ENCODE data around the gene MLH3.
A peak's percentile ranks its signal among the peaks of the same experiment; 100 is the strongest.

Gene MLH3

DNA sequence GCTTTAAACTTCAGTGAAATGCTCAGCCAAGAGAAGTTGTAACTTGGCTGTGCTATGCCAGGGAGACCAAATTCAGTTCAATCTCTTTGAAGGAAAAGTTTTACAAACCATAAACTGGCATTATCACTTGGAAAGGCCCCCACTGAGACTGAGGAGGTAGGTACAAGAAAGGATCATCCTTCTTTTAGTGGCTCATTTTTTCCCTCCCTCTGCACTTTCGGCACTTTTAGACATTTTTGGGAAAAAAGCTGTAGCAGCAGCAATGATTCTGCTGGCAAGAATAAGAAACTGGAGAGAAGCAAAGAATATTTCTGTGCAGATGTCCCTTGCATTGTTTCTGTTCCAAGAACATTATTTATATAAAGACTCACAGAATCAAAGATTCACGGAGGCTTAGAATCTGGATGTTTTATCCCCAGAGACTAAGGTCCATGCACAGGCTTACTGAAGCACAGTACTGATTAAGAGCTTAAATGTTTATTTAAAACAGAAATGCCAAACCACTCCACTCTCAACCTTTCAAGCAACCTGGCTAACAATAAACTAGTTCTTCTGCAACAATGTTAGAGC is 30.5 kb upstream of the MLH3 start:
- TF ChIP-seq, protein P1, sequence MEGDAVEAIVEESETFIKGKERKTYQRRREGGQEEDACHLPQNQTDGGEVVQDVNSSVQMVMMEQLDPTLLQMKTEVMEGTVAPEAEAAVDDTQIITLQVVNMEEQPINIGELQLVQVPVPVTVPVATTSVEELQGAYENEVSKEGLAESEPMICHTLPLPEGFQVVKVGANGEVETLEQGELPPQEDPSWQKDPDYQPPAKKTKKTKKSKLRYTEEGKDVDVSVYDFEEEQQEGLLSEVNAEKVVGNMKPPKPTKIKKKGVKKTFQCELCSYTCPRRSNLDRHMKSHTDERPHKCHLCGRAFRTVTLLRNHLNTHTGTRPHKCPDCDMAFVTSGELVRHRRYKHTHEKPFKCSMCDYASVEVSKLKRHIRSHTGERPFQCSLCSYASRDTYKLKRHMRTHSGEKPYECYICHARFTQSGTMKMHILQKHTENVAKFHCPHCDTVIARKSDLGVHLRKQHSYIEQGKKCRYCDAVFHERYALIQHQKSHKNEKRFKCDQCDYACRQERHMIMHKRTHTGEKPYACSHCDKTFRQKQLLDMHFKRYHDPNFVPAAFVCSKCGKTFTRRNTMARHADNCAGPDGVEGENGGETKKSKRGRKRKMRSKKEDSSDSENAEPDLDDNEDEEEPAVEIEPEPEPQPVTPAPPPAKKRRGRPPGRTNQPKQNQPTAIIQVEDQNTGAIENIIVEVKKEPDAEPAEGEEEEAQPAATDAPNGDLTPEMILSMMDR (IDR thresholded peaks at IDR 0.05; ENCODE audit: insufficient read depth, low read depth, low read length, missing control alignments) = no peak
- H3K4me3 ChIP-seq (ENCODE audit: low read length) = no peak overlapping the region
- DNase-seq (ENCODE audit: low read depth) = no peak

DNA sequence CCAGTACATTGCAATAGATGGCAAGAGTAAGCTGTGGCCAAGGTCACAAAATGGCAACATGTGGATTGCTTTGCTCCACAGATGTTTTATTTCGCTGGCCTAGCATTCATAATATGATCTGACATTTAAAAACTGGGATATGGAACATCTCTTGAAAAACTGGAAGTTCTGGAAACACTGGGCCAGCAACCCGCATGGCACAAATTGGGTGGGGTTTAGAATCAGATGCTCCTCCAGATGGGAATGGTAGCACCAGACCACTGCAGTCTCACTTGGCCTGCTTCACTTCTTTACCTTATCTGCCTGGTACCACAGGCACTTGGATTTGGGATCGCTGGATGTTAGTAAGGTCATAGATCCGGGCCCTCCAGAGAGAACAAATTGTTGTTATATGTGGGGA is 28.3 kb upstream of the MLH3 start:
- no peak overlapping the region for H3K4me3 ChIP-seq (ENCODE audit: low read length)
- DNase-seq (ENCODE audit: low read depth) = peak; percentile 36
- TF ChIP-seq, protein P1 (IDR thresholded peaks at IDR 0.05; ENCODE audit: insufficient read depth, low read depth, low read length, missing control alignments) = no peak

DNA sequence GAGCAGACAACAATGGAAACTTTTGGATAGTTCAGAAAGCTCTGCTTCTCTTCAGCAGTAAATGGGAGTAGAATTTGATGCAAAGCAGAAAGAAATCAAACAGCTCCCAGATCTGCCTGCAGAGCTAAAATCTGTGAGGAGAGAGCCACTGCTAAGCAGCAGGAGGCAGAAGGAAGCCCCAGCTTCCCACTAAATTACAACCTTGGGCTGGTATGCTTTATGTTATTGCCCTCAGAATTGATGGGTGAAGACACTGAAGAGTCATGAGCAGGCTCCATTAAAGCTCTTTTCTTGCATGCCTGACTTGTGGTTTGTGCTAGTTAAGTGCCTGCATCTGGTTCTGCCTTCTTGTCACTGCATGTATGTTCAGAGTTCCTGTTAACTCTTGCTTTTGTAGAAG is 26.5 kb upstream of the MLH3 start:
- TF ChIP-seq, protein P1 (IDR thresholded peaks at IDR 0.05; ENCODE audit: insufficient read depth, low read depth, low read length, missing control alignments) = no peak
- no peak for DNase-seq (ENCODE audit: low read depth)

DNA sequence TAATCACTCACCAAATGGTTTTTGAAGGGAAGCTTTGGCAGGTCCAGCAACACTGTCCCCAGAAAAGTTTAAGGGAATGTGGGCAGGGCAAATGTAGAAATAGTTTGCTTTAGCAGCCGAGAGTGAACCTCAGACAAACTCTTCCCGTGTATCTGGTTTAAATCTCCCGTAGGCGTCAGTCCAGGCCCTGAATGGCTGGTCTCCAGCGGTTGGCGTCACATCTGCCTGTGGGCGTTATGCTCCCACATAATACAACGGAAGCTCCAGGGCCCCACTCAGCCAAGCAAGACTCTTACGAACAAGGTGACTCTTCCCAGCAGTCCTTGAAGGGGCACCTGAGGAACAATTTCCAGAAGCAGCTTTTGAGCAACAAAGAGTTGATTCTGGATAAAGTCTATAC is 19.1 kb upstream of the MLH3 start:
- no peak overlapping the region for H3K4me3 ChIP-seq (ENCODE audit: low read length)
- TF ChIP-seq, protein P1 (IDR thresholded peaks at IDR 0.05; ENCODE audit: insufficient read depth, low read depth, low read length, missing control alignments) = no peak
- DNase-seq (ENCODE audit: low read depth) = no peak

More for the DNA sequence above, 26.5 kb upstream of the MLH3 start:
- H3K4me3 ChIP-seq (ENCODE audit: low read length) = no peak overlapping the region

DNA sequence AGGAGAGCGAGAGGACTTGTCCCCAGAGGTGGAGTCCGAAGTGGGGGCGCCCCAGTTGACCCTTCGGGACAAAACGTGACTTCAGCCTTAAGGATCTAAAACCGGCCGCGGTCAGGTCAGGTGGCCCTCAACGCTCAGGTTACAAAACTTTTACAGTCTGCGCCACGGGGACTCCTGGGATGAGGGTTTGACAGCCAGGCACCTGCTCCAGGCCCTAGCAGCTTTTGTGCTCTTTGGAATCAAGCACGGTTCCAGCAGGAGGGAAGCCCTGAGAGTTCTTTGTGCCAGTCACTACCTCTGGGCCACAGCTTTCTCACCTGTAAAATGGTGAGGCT is 18.5 kb upstream of the MLH3 start:
- H3K4me3 ChIP-seq (ENCODE audit: low read length) = peak overlapping the region; percentile 50
- DNase-seq (ENCODE audit: low read depth) = no peak

DNA sequence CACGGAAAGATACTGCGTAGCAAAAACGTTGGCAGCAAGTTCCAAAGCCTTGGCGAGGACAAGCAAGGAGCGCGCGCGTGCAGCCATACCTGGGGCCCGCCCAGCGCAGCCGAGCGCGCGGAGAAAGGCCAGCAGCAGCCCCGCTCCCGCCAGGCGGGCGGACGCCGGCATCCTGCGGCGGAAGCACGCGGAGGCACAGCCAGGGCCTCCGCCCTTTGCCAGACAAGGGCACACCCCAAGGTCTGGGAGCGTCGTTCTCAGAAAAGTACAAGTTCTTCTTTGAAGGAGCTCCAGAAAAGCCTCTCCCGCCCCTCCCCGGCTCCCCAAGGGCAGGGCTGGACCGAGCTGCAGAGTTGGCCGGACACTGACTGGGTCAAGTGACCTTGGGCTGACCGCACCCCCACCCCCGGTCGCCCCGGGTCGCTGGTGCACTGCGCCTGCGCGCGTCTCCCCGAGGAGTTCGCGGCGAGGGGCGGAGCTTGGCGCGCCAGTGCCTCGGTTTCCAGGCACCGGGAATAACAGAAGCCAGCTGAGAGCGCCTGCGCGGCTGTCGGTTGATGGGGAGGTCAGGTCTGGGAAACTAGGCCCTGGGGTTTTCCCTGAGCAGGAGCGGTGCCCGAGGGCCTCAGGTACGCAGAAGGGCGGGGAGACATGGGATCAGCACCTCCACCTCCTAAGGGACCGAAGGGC is 18.0 kb upstream of the MLH3 start, which contains the start of gene ZC2HC1C:
TSS of gene ZC2HC1C (plus strand) at position 521 of the 690 bp plus-strand sequence. CDS start 933 bp downstream, outside the sequence.
- H3K4me3 ChIP-seq (ENCODE audit: low read length) = peak within 1 kb of the TSS; percentile 50
- TF ChIP-seq, protein P1 (IDR thresholded peaks at IDR 0.05; ENCODE audit: insufficient read depth, low read depth, low read length, missing control alignments) = no peak
- peak; percentile 77 for DNase-seq (ENCODE audit: low read depth)

More for the DNA sequence above, 18.5 kb upstream of the MLH3 start:
- TF ChIP-seq, protein P1 (IDR thresholded peaks at IDR 0.05; ENCODE audit: insufficient read depth, low read depth, low read length, missing control alignments) = no peak
